B cell (primary cell): ENCODE results near the gene TMEM163. TPM values are rescaled to one million over a fixed set of nuclear protein-coding genes. Genes with fewer than 3 reads are reported as not detected.

Experiments
- ATAC-seq: fragments of 200-7000 bp; cut with Tn5 transposase; one replicate; pipeline ENCODE4 v1.10.0; 2021; ENCODE audit warnings: low read depth, mild to moderate bottlenecking, moderate number of reproducible peaks, moderate library complexity
- CTCF ChIA-PET: fragments of 350-600 bp; sonication (Branson Sonifier 250); formaldehyde crosslinking; loops from one replicate; lab custom pipeline; 2021; ENCODE audit warnings: antibody characterized with exemption, inconsistent platforms; lab: Charles Lee
- POLR2A ChIA-PET: fragments of 350-600 bp; sonication (Branson Sonifier 250); formaldehyde crosslinking; loops from one replicate; lab custom pipeline; 2021; ENCODE audit warnings: antibody characterized with exemption; lab: Charles Lee
- DNase-seq: peaks from one replicate; pipeline ENCODE4 v3.0.0; 2013
- H2AFZ ChIP-seq: 2 replicates; pipeline ENCODE4 v1.6.1; 2012; ENCODE audit warnings: mild to moderate bottlenecking, low read depth, low read length; ENCODE audit not compliant: insufficient read depth, poor library complexity, severe bottlenecking
- H3K27ac ChIP-seq, 2 donors: 1 replicate in 1 of 2; 2 replicates in 1 of 2; pipeline ENCODE4 v1.5.1; 2012 to 2013; ENCODE audit warnings: low read length in 2 of 2, mild to moderate bottlenecking in 2 of 2, moderate library complexity in 1 of 2
- H3K27me3 ChIP-seq, 4 experiments: fragments of 200-600 bp in 1 of 4; sonication (generic) in 1 of 4; replicated peaks in 1 of 4; 1 replicate in 2 of 4; 2 replicates in 2 of 4; pipeline versions ENCODE4 v1.6.1 to v1.7.0; 2013 to 2016; ENCODE audit warnings: low read length in 3 of 4, mild to moderate bottlenecking in 2 of 4, mixed read lengths in 1 of 4, moderate library complexity in 1 of 4; ENCODE audit not compliant: insufficient read depth in 4 of 4, control insufficient read depth in 3 of 4; ENCODE audit errors: control extremely low read depth in 1 of 4
- H3K36me3 ChIP-seq, 2 experiments: replicated peaks in 1 of 2; 1 replicate in 1 of 2; 2 replicates in 1 of 2; pipeline versions ENCODE4 v1.6.1 to v1.7.1; 2013; ENCODE audit warnings: low read length in 1 of 2; ENCODE audit not compliant: insufficient read depth in 2 of 2, control insufficient read depth in 1 of 2; ENCODE audit errors: control extremely low read depth in 1 of 2, extremely low read depth in 1 of 2
- H3K4me1 ChIP-seq, 2 donors: fragments of 200-600 bp in 1 of 2; sonication (generic) in 1 of 2; 1 replicate in 1 of 2; 2 replicates in 1 of 2; pipeline versions ENCODE4 v1.5.1 to v1.6.1; 2013 to 2017; ENCODE audit warnings: low read length in 2 of 2; ENCODE audit not compliant: control insufficient read depth in 2 of 2, insufficient read depth in 2 of 2
- H3K4me2 ChIP-seq: replicated peaks from 2 replicates; pipeline ENCODE3; 2012; ENCODE audit warnings: mild to moderate bottlenecking, low read depth, low read length; ENCODE audit not compliant: poor library complexity, severe bottlenecking
- H3K4me3 ChIP-seq, 5 experiments: fragments of 200-600 bp in 1 of 5; sonication (generic) in 1 of 5; 1 replicate in 3 of 5; 2 replicates in 2 of 5; pipeline versions ENCODE4 v1.5.1 to v1.7.0; 2011 to 2016; ENCODE audit warnings: low read length in 4 of 5, mild to moderate bottlenecking in 4 of 5, low read depth in 2 of 5, control low read depth in 1 of 5, moderate library complexity in 1 of 5; ENCODE audit not compliant: insufficient read depth in 1 of 5; ENCODE audit errors: control extremely low read depth in 1 of 5, extremely low read depth in 1 of 5
- H3K79me2 ChIP-seq: fragments of 200-600 bp; sonication (generic); one replicate; pipeline ENCODE4 v1.6.0; 2016; ENCODE audit warnings: low read length; ENCODE audit not compliant: control insufficient read depth, insufficient read depth
- H3K9ac ChIP-seq: fragments of 200-600 bp; sonication (generic); 2 replicates; pipeline ENCODE4 v1.6.1; 2017; ENCODE audit warnings: mild to moderate bottlenecking, low read length, moderate library complexity
- H3K9me3 ChIP-seq, 3 donors: one replicate each; pipeline versions ENCODE4 v1.6.1 to v1.7.1; 2013; ENCODE audit warnings: low read length in 2 of 3; ENCODE audit not compliant: control insufficient read depth in 2 of 3, insufficient read depth in 1 of 3; ENCODE audit errors: control extremely low read depth in 1 of 3
- H4K20me1 ChIP-seq: 2 replicates; pipeline ENCODE4 v1.6.0; 2012; ENCODE audit warnings: mild to moderate bottlenecking, low read length; ENCODE audit not compliant: insufficient read depth, control insufficient read depth, poor library complexity, severe bottlenecking
- H3K27ac Mint-ChIP-seq: one replicate; pipeline ENCODE4 v1.8.0; 2021; ENCODE audit warnings: mixed read lengths
- H3K27me3 Mint-ChIP-seq: one replicate; pipeline ENCODE4 v1.8.0; 2021; ENCODE audit warnings: mixed read lengths
- H3K4me1 Mint-ChIP-seq: one replicate; pipeline ENCODE4 v1.8.0; 2021; ENCODE audit warnings: mixed read lengths
- H3K4me3 Mint-ChIP-seq: one replicate; pipeline ENCODE4 v1.8.0; 2021; ENCODE audit warnings: mixed read lengths
- H3K9me3 Mint-ChIP-seq: one replicate; pipeline ENCODE4 v1.8.0; 2022; ENCODE audit warnings: mixed read lengths; ENCODE audit not compliant: insufficient read depth
- CTCF ChIP-seq: fragments of 200-600 bp; IDR thresholded peaks from one replicate; pipeline ENCODE4 v1.8.0; 2022; ENCODE audit warnings: antibody characterized with exemption, mild to moderate bottlenecking
- EZH2 ChIP-seq: IDR thresholded peaks from 2 replicates; pipeline ENCODE4 v1.6.1; 2012; ENCODE audit warnings: borderline replicate concordance, low read depth, mild to moderate bottlenecking, moderate library complexity, low read length; ENCODE audit not compliant: insufficient read depth, poor library complexity, severe bottlenecking
- WGBS: methylation state at CpG from one replicate; pipeline ENCODE4 v1.1.5; 2013; ENCODE audit warnings: missing lambda C conversion rate; ENCODE audit not compliant: insufficient coverage; 5-methylcytosine and 5-hydroxymethylcytosine counted together
- intact Hi-C: fragments of 100-400 bp; cut with micrococcal nuclease; formaldehyde crosslinking; loops from one replicate; pipeline ENCODE4 v1.10.0; 2022
- polyA plus RNA-seq: library from polyadenylated mRNA; depleted of rRNA; stranded (reverse); fragments of >200 nt; gene quantifications from 2 replicates; pipeline ENCODE4 v1.2.3, GENCODE V29; 2012
- total RNA-seq, 2 donors: library from RNA; stranded (reverse); fragments of 120-200 nt in 1 of 2; gene quantifications; 1 replicate in 1 of 2; 2 replicates in 1 of 2; pipeline versions ENCODE4 v1.2.3 to v1.2.4, GENCODE V29; 2013 to 2022

TMEM163 gene
- total and polyA plus RNA-seq, 2 donors (not counting 1 experiment from before 2014, with no cell fraction given) = 2.6 to 5.6 TPM

- no peaks in the 10 kb centered on the region for H3K27me3 Mint-ChIP-seq
- H3K27ac Mint-ChIP-seq = peak overlapping the region; percentile 81
- Histone ChIP-seq H3K27ac (no peak overlapping the region), H4K20me1 (no peaks in the 10 kb centered on the region), H3K27me3 (no peaks in the 10 kb centered on the region), H3K9ac (no peak overlapping the region), H2AFZ (peak overlapping the region; percentile 14), H3K4me1 (peaks cover 0 to 16% of the 10 kb centered on the region in 2 donors), H3K79me2 (no peaks in the 10 kb centered on the region), H3K4me3 (no peak overlapping the region), H3K36me3 (no peaks in the 10 kb centered on the region), H3K9me3 (peaks cover 0 to 7% (median 3%) of the 10 kb centered on the region in 3 donors), H3K4me2 (peak overlapping the region; percentile 6)
- intact Hi-C loops = no loop called here
- H3K4me3 Mint-ChIP-seq = peak overlapping the region; percentile 33
- POLR2A ChIA-PET = no interaction called here
- DNase-seq (no peak), ATAC-seq (no peak)
- WGBS = 50% methylated on average over 1 of the region's 3 CpGs
- TF ChIP-seq CTCF = no peak
- TF ChIP-seq EZH2 = no peak
- CTCF ChIA-PET = no interaction called here
- H3K9me3 Mint-ChIP-seq = peaks cover 6% of the 10 kb centered on the region
- H3K4me1 Mint-ChIP-seq = peaks cover 24% of the 10 kb centered on the region
Observed at GRCh38 chr2:134623046-134623445, 95.8 kb downstream of the TMEM163 start.

- Histone ChIP-seq H3K36me3 (no peaks in the 10 kb centered on the region), H3K79me2 (no peaks in the 10 kb centered on the region), H3K27ac (no peak overlapping the region), H4K20me1 (no peaks in the 10 kb centered on the region), H3K4me1 (peaks cover 0 to 16% of the 10 kb centered on the region in 2 donors), H3K27me3 (no peaks in the 10 kb centered on the region), H3K9ac (no peak overlapping the region), H2AFZ (no peak overlapping the region), H3K9me3 (peaks cover 0 to 7% (median 6%) of the 10 kb centered on the region in 3 donors), H3K4me3 (peak overlapping the region in 4 of 5 experiments; percentile 6 to 39 (median 26)), H3K4me2 (peak overlapping the region; percentile 11)
- POLR2A ChIA-PET = no interaction called here
- peaks cover 6% of the 10 kb centered on the region for H3K9me3 Mint-ChIP-seq
- intact Hi-C loops = no loop called here
- peaks cover 24% of the 10 kb centered on the region for H3K4me1 Mint-ChIP-seq
- CTCF ChIA-PET = no interaction called here
- H3K4me3 Mint-ChIP-seq = peak overlapping the region; percentile 57
- TF ChIP-seq EZH2 (no peak), CTCF (no peak)
- DNase-seq = no peak
- ATAC-seq = no peak
- no peaks in the 10 kb centered on the region for H3K27me3 Mint-ChIP-seq
- 84% methylated on average over 3 of the region's 10 CpGs for WGBS
- H3K27ac Mint-ChIP-seq = peak overlapping the region; percentile 5
Observed at GRCh38 chr2:134621939-134622705, 96.7 kb downstream of the TMEM163 start.
